ENCODE results near the gene TUBGCP3.

GRCh38 chr13:112629161-112629560, 41.2 kb upstream of the TUBGCP3 start:
- TF ChIP-seq CTCF (IDR thresholded peaks at IDR 0.05; ENCODE audit: low read depth, low read length, missing input control), result no peak
- no peak for TF ChIP-seq MAX (IDR thresholded peaks at IDR 0.05)
- TF ChIP-seq RAD21 (IDR thresholded peaks at IDR 0.05), result no peak
- no peak for TF ChIP-seq RXRA (IDR thresholded peaks at IDR 0.05)
- TF ChIP-seq ATF3 (IDR thresholded peaks at IDR 0.05), result no peak
- no peak for TF ChIP-seq REST (IDR thresholded peaks at IDR 0.05)
- no peak for TF ChIP-seq JUND (IDR thresholded peaks at IDR 0.05)
- TF ChIP-seq ZBTB33 (IDR thresholded peaks at IDR 0.05), result no peak
